Heart left ventricle (tissue), 16 donors: Measurements from ENCODE around the gene EVA1C. TPM values are rescaled to one million over a fixed set of nuclear protein-coding genes. Genes with fewer than 3 reads are reported as not detected.
A peak's percentile ranks its signal among the peaks of the same experiment; 100 is the strongest.

Experiments
- ATAC-seq, 4 donors: fragments of 200-7000 bp; cut with Tn5 transposase; one replicate each; pipeline ENCODE4 v1.9.1; 2020 to 2022; ENCODE audit warnings: moderate library complexity in 4 of 4, mild to moderate bottlenecking in 3 of 4, moderate number of reproducible peaks in 1 of 4
- DNase-seq, 5 donors: peaks; one replicate each; pipeline ENCODE4 v3.0.0-alpha.2; 2020
- H3K27ac ChIP-seq, 12 donors: fragments of 200-600 bp; sonication (generic) in 4 of 12; one replicate each; pipeline versions ENCODE4 v1.5.0 to v1.8.0; 2016 to 2022; ENCODE audit warnings: mild to moderate bottlenecking in 2 of 12
- H3K27me3 ChIP-seq, 9 donors: fragments of 200-600 bp; sonication (generic) in 2 of 9; one replicate each; pipeline versions ENCODE4 v1.5.1 to v1.8.0; 2016 to 2022; ENCODE audit warnings: mild to moderate bottlenecking in 3 of 9
- H3K36me3 ChIP-seq, 9 donors: fragments of 200-600 bp; sonication (generic) in 2 of 9; one replicate each; pipeline versions ENCODE4 v1.5.0 to v1.8.0; 2018 to 2022; ENCODE audit warnings: mild to moderate bottlenecking in 2 of 9
- H3K4me1 ChIP-seq, 12 donors: fragments of 200-600 bp; sonication (generic) in 4 of 12; one replicate each; pipeline versions ENCODE4 v1.5.0 to v1.8.0; 2016 to 2022; ENCODE audit warnings: mild to moderate bottlenecking in 3 of 12
- H3K4me3 ChIP-seq, 12 donors: fragments of 200-600 bp; sonication (generic) in 4 of 12; one replicate each; pipeline versions ENCODE4 v1.5.0 to v1.8.0; 2017 to 2022; ENCODE audit warnings: mild to moderate bottlenecking in 9 of 12, moderate library complexity in 4 of 12
- H3K9me3 ChIP-seq, 12 donors: fragments of 200-600 bp; sonication (generic) in 4 of 12; one replicate each; pipeline versions ENCODE4 v1.5.0 to v1.8.0; 2016 to 2022; ENCODE audit warnings: mild to moderate bottlenecking in 1 of 12
- CTCF ChIP-seq, 12 donors: fragments of 200-600 bp; sonication (generic) in 4 of 12; IDR thresholded peaks; one replicate each; pipeline versions ENCODE4 v1.5.0 to v1.8.0; 2018 to 2022; ENCODE audit warnings: antibody characterized with exemption in 12 of 12, mild to moderate bottlenecking in 5 of 12
- POLR2A ChIP-seq, 2 donors: fragments of 450-650 bp; IDR thresholded peaks; one replicate each; pipeline ENCODE4 v1.6.1; 2017; ENCODE audit warnings: antibody characterized with exemption in 2 of 2, mild to moderate bottlenecking in 2 of 2, moderate library complexity in 2 of 2
- WGBS, 4 donors: extraction: QIAGEN DNeasy Blood & Tissue Kit in 2 of 4; methylation state at CpG; one replicate each; pipeline versions ENCODE4 v1.1.5 to v1.1.7; 2013 to 2018; 5-methylcytosine and 5-hydroxymethylcytosine counted together
- intact Hi-C, 10 donors: fragments of 100-400 bp; cut with DNase I; formaldehyde crosslinking; loops; one replicate each; pipeline versions ENCODE4 v1.11.1 to v1.14.2; 2022
- polyA plus RNA-seq, 2 donors: library from polyadenylated mRNA; stranded (reverse); fragments of 200-250 nt; gene quantifications; one replicate each; pipeline ENCODE4 v1.2.3, GENCODE V29; 2013
- total RNA-seq, 9 donors: library from RNA; depleted of rRNA in 2 of 9; stranded (reverse); fragments of >200 nt in 2 of 9; fragmentation: NEBNext Ultra II Directional in 3 of 9; extraction: Animal tissue kit (Norgen Biotek cat#: 25700) in 3 of 9; gene quantifications; one replicate each; pipeline versions ENCODE4 v1.1.0 to v1.2.4, GENCODE V29; 2016 to 2023
- donor health status: ischemic (EF 13 %, LVEDD 7.1; RV severe dilation, severe dysfunction).
- donor health status: healthy with polysubstance abuse.
- donor health status: DM: no; HTN: yes; CAD: no.
- donor health status: DM: no; HTN: no; CAD: no.
- donor health status: ischemic (EF 25% LVEDD 6.9; RV normal size, moderate dysfunction).
- donor health status: ischemic (EF 25% LVEDD 5.7; RV mildly dilated, moderate dysfunction).
- donor health status: healthy.
- donor health status: DM: yes; HTN: yes; CAD: no.
- donor health status: ischemic (EF 35%, LVEDD 5.7; RV mildly dilated, moderate dysfunction).
- donor health status: nonischemic (EF 11% LVEDD 7.7; RV severe dilation, severe dysfunction).
- donor health status: DM: yes; HTN: yes; CAD: no.
- donor health status: PGD.
- donor health status: ischemic (EF 29% LVEDD 5.4; RV normal size, mild dysfunction).
- donor health status: nonischemic (EF 23%, LVEDD 6.1; RV moderate dilation, normal function).

EVA1C gene
- total and polyA plus RNA-seq, 11 donors = 10.1 to 44.4 (median 19.7) TPM

DNA sequence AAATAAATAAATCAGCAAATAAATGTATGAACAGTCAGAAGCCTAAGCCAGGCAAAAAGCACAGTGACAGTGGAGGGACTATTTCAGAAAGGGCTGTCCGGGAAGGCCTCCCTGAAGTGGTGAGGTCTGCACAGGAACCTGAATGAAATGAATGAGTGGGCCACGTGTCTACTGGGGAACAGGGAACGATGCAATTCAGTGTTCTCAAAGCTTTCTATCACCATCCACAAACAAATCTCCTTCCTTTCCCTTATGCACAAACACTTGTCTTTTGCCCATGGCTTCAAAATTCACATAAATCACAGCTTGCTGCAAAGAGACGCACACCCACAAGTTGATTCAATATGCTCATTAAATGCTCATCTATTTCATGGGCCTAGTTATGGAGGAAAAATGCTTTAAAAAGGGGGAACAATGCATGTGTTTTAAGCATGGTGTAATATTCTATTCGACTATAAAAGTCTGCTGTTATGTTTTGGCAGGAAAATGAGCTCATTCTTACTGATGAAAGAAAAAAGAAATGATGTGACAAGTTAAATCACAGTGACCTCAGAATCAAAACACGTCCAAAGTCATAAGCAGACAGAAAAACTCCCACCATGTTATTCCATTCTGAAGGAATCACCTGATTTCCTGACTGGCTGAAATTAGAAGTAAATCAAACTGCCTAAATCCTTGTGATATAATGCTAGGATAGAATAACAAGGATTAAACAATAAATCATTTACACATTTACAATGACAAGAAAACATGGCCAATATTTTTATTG is 41.3 kb upstream of the EVA1C start:
- DNase-seq = no peak
- H3K4me3 ChIP-seq = no peak overlapping the region
- H3K27me3 ChIP-seq = no peaks in the 10 kb centered on the region
- TF ChIP-seq POLR2A (IDR thresholded peaks at IDR 0.05) (no peak), CTCF (IDR thresholded peaks at IDR 0.05) (no peak)
- intact Hi-C loops = no loop called here
- H3K36me3 ChIP-seq = peaks cover 0 to 100% (median 75%) of the 10 kb centered on the region in 9 donors
- no peaks in the 10 kb centered on the region for H3K9me3 ChIP-seq
- H3K4me1 ChIP-seq = peaks cover 0 to 25% (median 8%) of the 10 kb centered on the region in 12 donors
- 64 to 74% (median 68%) methylated on average over 6 of the region's 6 CpGs for WGBS, 4 donors
- peak overlapping the region in 11 of 12 donors; percentile 7 to 75 (median 35) for H3K27ac ChIP-seq
- ATAC-seq = no peak

DNA sequence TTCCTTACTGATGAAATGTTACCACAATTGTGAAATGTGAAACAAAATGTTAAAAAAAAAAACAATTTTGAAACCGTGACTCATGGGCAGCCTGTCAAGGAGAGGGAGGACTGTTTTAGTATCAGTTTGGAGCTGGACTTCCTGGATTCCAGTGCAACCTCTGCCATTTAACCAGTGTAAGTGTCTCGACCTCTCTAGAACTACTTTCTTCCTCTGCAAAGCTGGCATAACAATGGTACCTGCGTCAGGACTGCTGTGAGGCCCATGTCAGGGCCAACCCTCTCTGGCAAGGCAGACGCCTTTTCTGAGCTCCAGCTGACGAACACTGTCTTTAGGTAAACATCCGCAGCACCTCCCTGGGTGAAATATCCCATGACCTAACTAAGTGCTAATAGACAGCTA is 40.6 kb upstream of the EVA1C start:
- H3K36me3 ChIP-seq = peaks cover 0 to 99% (median 72%) of the 10 kb centered on the region in 9 donors
- 47 to 76% (median 69%) methylated on average over 6 of the region's 6 CpGs for WGBS, 4 donors
- ATAC-seq = peak; percentile 39 to 87 (median 78)

GRCh38 chr21:32372755-32373154 is 39.8 kb upstream of the EVA1C start:
- 41 to 49% (median 46%) methylated on average over 3 of the region's 3 CpGs for WGBS, 4 donors
- H3K9me3 ChIP-seq = no peaks in the 10 kb centered on the region
- H3K4me1 ChIP-seq = peaks cover 0 to 25% (median 7%) of the 10 kb centered on the region in 12 donors
- no peak for DNase-seq
- ATAC-seq = peak in 3 of 4 donors; percentile 20 to 25 (median 21)
- no peak overlapping the region for H3K4me3 ChIP-seq
- H3K36me3 ChIP-seq = peaks cover 0 to 98% (median 72%) of the 10 kb centered on the region in 9 donors
- TF ChIP-seq POLR2A (IDR thresholded peaks at IDR 0.05) (no peak), CTCF (IDR thresholded peaks at IDR 0.05) (no peak)
- H3K27me3 ChIP-seq = no peaks in the 10 kb centered on the region
- H3K27ac ChIP-seq = peak overlapping the region in 10 of 12 donors; percentile 7 to 75 (median 36)
- intact Hi-C loops = no loop called here

More for the DNA sequence above, 40.6 kb upstream of the EVA1C start:
- H3K27me3 ChIP-seq = no peaks in the 10 kb centered on the region
- intact Hi-C loops = no loop called here
- no peaks in the 10 kb centered on the region for H3K9me3 ChIP-seq
- H3K4me1 ChIP-seq = peaks cover 0 to 25% (median 8%) of the 10 kb centered on the region in 12 donors
- no peak overlapping the region for H3K4me3 ChIP-seq
- H3K27ac ChIP-seq = peak overlapping the region in 11 of 12 donors; percentile 7 to 75 (median 36)
- TF ChIP-seq CTCF (IDR thresholded peaks at IDR 0.05) = no peak
- TF ChIP-seq POLR2A (IDR thresholded peaks at IDR 0.05) = no peak
- no peak for DNase-seq

- Histone ChIP-seq H3K27ac (peak overlapping the region in 1 of 12 donors; percentile 56), H3K4me3 (no peak overlapping the region), H3K36me3 (peaks cover 0 to 98% (median 80%) of the 10 kb centered on the region in 9 donors), H3K27me3 (no peaks in the 10 kb centered on the region), H3K4me1 (peaks cover 0 to 13% (median 4%) of the 10 kb centered on the region in 12 donors), H3K9me3 (no peaks in the 10 kb centered on the region)
- DNase-seq = no peak
- intact Hi-C loops = loop anchor here in 1 of 10 donors (5.0 kb wide), 1 partner anchor 50 kb away; no protein-coding TSS in a partner anchor
- TF ChIP-seq CTCF (IDR thresholded peaks at IDR 0.05) = no peak
- no peak for TF ChIP-seq POLR2A (IDR thresholded peaks at IDR 0.05)
- peak in 2 of 4 donors; percentile 5 to 29 for ATAC-seq
- 84 to 95% (median 94%) methylated on average over 7 to 8 of the region's 8 CpGs for WGBS, 4 donors
These were observed 35.0 kb upstream of the EVA1C start for GRCh38 chr21:32377506-32377905.
